ENCODE results near the gene FBXO21.
"Not testable (repeated sequence)": the region's sequence is repeated elsewhere in the genome, so short reads cannot be mapped to it uniquely, and the experiment has no call there.

The FBXO21 gene

GRCh38 chr12:117202033-117202432, 11.8 kb upstream of the FBXO21 start:
- DNase-seq (ENCODE audit: low read depth, low spot score): no peak

GRCh38 chr12:117199956-117200744, 9.9 kb upstream of the FBXO21 start:
- not testable (repeated sequence) for DNase-seq (ENCODE audit: low read depth, low spot score)

- DNase-seq (ENCODE audit: low read depth, low spot score): not testable (repeated sequence)
These were observed 6.1 kb upstream of the FBXO21 start for GRCh38 chr12:117196334-117196733.

- DNase-seq (ENCODE audit: low read depth, low spot score): not testable (repeated sequence)
These were observed 4.8 kb upstream of the FBXO21 start for GRCh38 chr12:117195027-117195426.

- DNase-seq (ENCODE audit: low read depth, low spot score): no peak
These were observed 3.6 kb upstream of the FBXO21 start for GRCh38 chr12:117193903-117194302.

GRCh38 chr12:117192581-117192980, 2.3 kb upstream of the FBXO21 start:
- not testable (repeated sequence) for DNase-seq (ENCODE audit: low read depth, low spot score)

GRCh38 chr12:117192057-117192456, 1.8 kb upstream of the FBXO21 start:
- no peak for DNase-seq (ENCODE audit: low read depth, low spot score)

- DNase-seq (ENCODE audit: low read depth, low spot score): no peak
These were observed 503 bp downstream of the FBXO21 start for GRCh38 chr12:117189725-117190209.

- no peak for DNase-seq (ENCODE audit: low read depth, low spot score)
These were observed 1.1 kb downstream of the FBXO21 start for GRCh38 chr12:117188961-117189724.

- no peak for DNase-seq (ENCODE audit: low read depth, low spot score)
These were observed 2.1 kb downstream of the FBXO21 start for GRCh38 chr12:117188121-117188665.

- DNase-seq (ENCODE audit: low read depth, low spot score): no peak
These were observed 2.8 kb downstream of the FBXO21 start for GRCh38 chr12:117187421-117187820.

- no peak for DNase-seq (ENCODE audit: low read depth, low spot score)
These were observed 7.4 kb downstream of the FBXO21 start for GRCh38 chr12:117182866-117183265.

- not testable (repeated sequence) for DNase-seq (ENCODE audit: low read depth, low spot score)
These were observed 8.8 kb downstream of the FBXO21 start for GRCh38 chr12:117181468-117181843.

GRCh38 chr12:117180758-117181467, 9.4 kb downstream of the FBXO21 start:
- no peak for DNase-seq (ENCODE audit: low read depth, low spot score)

- no peak for DNase-seq (ENCODE audit: low read depth, low spot score)
These were observed 11.5 kb downstream of the FBXO21 start for GRCh38 chr12:117178745-117179144.

- no peak for DNase-seq (ENCODE audit: low read depth, low spot score)
These were observed 12.0 kb downstream of the FBXO21 start for GRCh38 chr12:117178301-117178700.

GRCh38 chr12:117172168-117172567, 18.1 kb downstream of the FBXO21 start:
- no peak for DNase-seq (ENCODE audit: low read depth, low spot score)

GRCh38 chr12:117171499-117172162, 18.6 kb downstream of the FBXO21 start:
- no peak for DNase-seq (ENCODE audit: low read depth, low spot score)

- no peak for DNase-seq (ENCODE audit: low read depth, low spot score)
These were observed 20.7 kb downstream of the FBXO21 start for GRCh38 chr12:117169548-117169947.

- no peak for DNase-seq (ENCODE audit: low read depth, low spot score)
These were observed 21.3 kb downstream of the FBXO21 start for GRCh38 chr12:117168976-117169375.

GRCh38 chr12:117167769-117168168, 22.5 kb downstream of the FBXO21 start:
- DNase-seq (ENCODE audit: low read depth, low spot score): no peak

Measured in iPS DF 19.7 (cell line).